ENCODE data around the gene SLC13A2.

The SLC13A2 gene

DNA sequence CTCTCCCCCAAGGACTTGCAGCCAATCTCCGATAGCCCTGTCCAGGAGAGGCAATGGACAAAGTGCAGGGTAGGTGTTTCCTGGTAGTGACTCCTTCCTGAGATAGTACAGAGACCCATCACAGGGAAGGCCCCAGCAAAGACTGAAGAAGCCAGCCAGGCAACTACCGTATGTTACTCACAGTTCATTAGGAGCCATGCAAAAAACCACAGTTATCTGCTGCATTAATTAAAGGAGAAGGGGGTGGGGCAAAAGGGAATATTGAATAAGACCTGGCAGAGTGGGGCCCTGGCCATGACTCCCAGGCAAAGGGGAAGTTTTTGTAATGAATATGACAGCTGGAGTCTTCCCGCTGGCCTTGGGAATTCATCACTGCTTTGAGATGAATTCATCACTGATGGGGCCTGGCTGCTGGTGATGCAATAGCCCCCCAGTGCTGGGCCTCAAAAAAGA, 2.5 kb upstream of the SLC13A2 start:
- no peak for DNase-seq

- DNase-seq = no peak
Observed at GRCh38 chr17:28471531-28472342, 1.7 kb upstream of the SLC13A2 start.

GRCh38 chr17:28472871-28473497, 460 bp upstream of the SLC13A2 start:
- no peak for DNase-seq

DNA sequence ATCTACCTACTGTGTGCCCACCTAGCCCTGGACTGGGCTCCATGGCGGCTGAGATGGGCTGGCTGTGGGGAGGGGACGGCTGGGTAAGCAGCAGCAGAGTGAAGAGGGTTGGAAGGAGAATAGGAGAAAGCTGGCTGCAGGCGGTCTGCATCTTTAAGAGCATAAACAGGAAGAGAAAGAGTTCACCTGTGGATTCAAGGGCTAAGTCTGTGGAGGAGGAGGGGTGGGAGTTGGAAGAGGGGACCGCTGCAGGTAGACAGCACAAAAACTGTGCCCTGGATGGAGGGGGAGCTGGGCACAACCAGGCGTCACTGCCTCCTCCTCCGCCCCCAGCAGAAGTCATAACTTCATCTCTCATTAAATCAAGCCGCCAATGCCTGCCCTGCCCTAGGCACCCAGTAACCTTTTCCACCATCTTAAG, 677 bp downstream of the SLC13A2 start:
- no peak for DNase-seq

DNA sequence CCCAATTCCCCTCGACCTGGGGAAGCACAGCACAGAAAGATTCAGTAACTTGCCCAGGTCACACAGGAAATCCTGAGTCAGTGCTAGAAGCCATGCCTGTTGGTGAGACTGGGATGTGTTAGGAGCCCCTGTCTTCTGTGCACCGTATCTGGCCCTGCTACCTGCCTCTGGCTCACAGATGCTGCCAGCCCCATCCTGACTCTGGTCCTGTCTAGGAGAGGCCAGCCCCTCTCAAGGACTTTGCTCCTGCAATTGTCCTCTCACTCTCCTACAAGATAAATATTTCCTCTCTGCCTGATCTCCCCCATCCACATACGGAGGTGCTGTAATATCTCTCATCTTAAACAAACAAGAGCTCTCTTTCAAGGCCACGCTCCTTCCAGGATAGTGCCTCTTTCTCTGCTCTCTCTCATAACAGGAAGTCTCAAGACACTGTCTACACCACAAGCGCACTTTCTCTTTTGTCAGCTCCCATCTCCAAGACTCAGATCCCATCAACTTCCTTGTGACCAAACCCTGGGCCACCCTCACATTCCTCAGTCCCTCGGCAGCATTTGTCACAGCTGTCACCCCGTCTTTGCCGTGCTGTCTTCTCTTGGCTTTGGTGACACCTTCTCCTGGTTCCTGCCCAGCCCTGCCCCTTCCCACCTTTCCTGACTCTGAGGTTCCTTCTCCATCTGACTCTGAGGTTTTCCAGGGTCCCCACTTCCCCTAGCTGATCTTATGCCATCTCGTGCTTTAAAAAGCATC, 1.9 kb downstream of the SLC13A2 start:
- no peak for DNase-seq

GRCh38 chr17:28476076-28476865, 2.8 kb downstream of the SLC13A2 start:
- no peak for DNase-seq

GRCh38 chr17:28477928-28478327, 4.5 kb downstream of the SLC13A2 start:
- no peak for DNase-seq

GRCh38 chr17:28478712-28479615, 5.5 kb downstream of the SLC13A2 start:
- DNase-seq = no peak

- DNase-seq = no peak
Observed at GRCh38 chr17:28480278-28480677, 6.8 kb downstream of the SLC13A2 start.

- no peak for DNase-seq
Observed at GRCh38 chr17:28480799-28481571, 7.5 kb downstream of the SLC13A2 start.

- DNase-seq = no peak
Observed at GRCh38 chr17:28482551-28483199, 9.2 kb downstream of the SLC13A2 start.

GRCh38 chr17:28484296-28484695, 10.9 kb downstream of the SLC13A2 start:
- no peak for DNase-seq

DNA sequence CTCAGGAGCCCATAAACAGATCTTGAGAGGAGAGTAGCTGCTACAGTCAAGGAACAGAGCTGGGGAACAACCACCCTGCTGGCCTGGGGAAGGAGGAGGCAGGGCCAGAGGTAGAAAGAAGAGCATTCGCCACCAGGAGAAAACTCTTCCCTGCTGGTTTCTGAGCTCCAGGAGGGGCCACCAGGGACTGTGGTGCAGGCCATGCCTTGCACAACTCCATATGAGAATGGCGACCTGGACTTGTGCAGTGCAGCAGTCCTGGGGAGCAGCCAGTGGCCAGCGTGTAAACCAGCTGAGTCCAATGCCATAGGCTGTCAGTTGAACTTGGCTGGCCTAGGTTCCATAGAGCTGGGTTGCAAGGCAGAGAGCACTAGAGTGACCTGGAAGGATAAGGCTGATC, 11.6 kb downstream of the SLC13A2 start:
- no peak for DNase-seq

DNA sequence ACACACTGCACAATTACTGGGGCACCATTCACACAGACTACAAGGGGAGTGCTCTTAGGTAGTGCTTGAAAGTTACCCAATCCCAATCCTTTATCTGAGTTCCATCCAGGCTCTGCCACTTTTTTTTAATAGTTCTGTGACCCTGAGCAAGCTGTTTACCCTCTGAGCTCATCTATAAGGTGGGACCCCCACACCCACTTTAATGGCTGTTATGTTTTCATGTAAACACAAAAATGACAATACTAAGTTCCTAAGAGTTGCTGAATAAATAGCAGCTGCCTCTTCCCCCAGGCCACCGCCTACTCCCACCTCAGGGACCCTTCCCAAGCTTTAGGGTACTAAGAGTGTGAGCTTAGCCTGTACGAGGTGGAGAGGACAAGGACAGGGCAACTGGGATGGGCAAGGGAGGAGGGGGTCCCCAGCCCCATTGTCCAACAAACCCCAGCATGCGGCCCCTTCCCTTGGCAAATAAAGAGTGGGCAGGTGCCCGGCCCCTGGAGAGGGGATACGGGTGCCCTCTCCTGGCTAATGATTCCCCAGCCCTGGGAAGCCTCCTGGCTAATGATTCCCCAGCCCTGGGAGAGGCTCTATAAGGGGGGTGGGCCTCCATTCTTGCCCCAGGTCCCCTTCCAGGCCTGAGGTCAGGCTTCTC, 14.6 kb downstream of the SLC13A2 start:
- no peak for DNase-seq

- DNase-seq = no peak
Observed at GRCh38 chr17:28488533-28489276, 15.3 kb downstream of the SLC13A2 start.

- DNase-seq = no peak
Observed at GRCh38 chr17:28491286-28491685, 17.8 kb downstream of the SLC13A2 start.

- DNase-seq = no peak
Observed at GRCh38 chr17:28491860-28492259, 18.4 kb downstream of the SLC13A2 start.

GRCh38 chr17:28492352-28493310, 19.2 kb downstream of the SLC13A2 start:
- DNase-seq = no peak
